GM10266 (cell line): ENCODE measurements around the gene HDHD5.

Experiments used
- DNase-seq: peaks from one replicate; pipeline ENCODE4 v3.0.0; 2012; ENCODE audit errors: extremely low spot score
- CTCF ChIP-seq: IDR thresholded peaks from 2 replicates; pipeline ENCODE4 v1.5.1; 2012; ENCODE audit warnings: mild to moderate bottlenecking, low read depth; ENCODE audit not compliant: control insufficient read depth, insufficient read depth; ENCODE audit errors: missing control alignments

Gene HDHD5

GRCh38 chr22:17100621-17101020 is 58.5 kb downstream of the HDHD5 start:
- TF ChIP-seq CTCF, result no peak
- peak; percentile 11 for DNase-seq

GRCh38 chr22:17098379-17098819 is 60.7 kb downstream of the HDHD5 start:
- DNase-seq, result peak; percentile 17
- no peak for TF ChIP-seq CTCF

GRCh38 chr22:17097701-17098100 is 61.4 kb downstream of the HDHD5 start:
- no peak for TF ChIP-seq CTCF
- no peak for DNase-seq

GRCh38 chr22:17097062-17097461 is 62.0 kb downstream of the HDHD5 start:
- no peak for TF ChIP-seq CTCF

GRCh38 chr22:17096071-17096470 is 63.0 kb downstream of the HDHD5 start:
- no peak for DNase-seq
- TF ChIP-seq CTCF, result no peak

More at GRCh38 chr22:17097062-17097461, 62.0 kb downstream of the HDHD5 start:
- no peak for DNase-seq

- no peak for DNase-seq
- no peak for TF ChIP-seq CTCF
Measured at GRCh38 chr22:17095538-17095937, 63.5 kb downstream of the HDHD5 start.

GRCh38 chr22:17093081-17093480 is 66.0 kb downstream of the HDHD5 start:
- DNase-seq, result no peak
- TF ChIP-seq CTCF, result no peak
